Trophoblast cell (in vitro differentiated cells and primary cell): ENCODE measurements around the gene ADAM19.
A peak's percentile ranks its signal among the peaks of the same experiment; 100 is the strongest.

Source experiments
- DNase-seq, 2 donors: peaks; one replicate each; pipeline ENCODE4 v3.0.0-alpha.2; 2016
- H2AFZ ChIP-seq: 2 replicates; pipeline ENCODE4 v1.6.1; 2013; ENCODE audit warnings: low read length, moderate library complexity, mild to moderate bottlenecking; ENCODE audit not compliant: insufficient read depth, poor library complexity
- H2AK5ac ChIP-seq: 2 replicates; pipeline ENCODE4 v1.6.1; 2013; ENCODE audit warnings: mild to moderate bottlenecking, low read length
- H2BK120ac ChIP-seq: 2 replicates; pipeline ENCODE4 v1.6.1; 2013; ENCODE audit warnings: low read length, mild to moderate bottlenecking, moderate library complexity; ENCODE audit not compliant: insufficient read depth, poor library complexity
- H2BK12ac ChIP-seq: 2 replicates; pipeline ENCODE4 v1.6.1; 2013; ENCODE audit warnings: mild to moderate bottlenecking, low read length, moderate library complexity
- H2BK5ac ChIP-seq: 2 replicates; pipeline ENCODE4 v1.6.1; 2013; ENCODE audit warnings: low read length, low read depth, moderate library complexity, mild to moderate bottlenecking; ENCODE audit not compliant: poor library complexity
- H3K14ac ChIP-seq: 2 replicates; pipeline ENCODE4 v1.6.1; 2013; ENCODE audit warnings: mild to moderate bottlenecking, low read length
- H3K18ac ChIP-seq: 2 replicates; pipeline ENCODE4 v1.6.1; 2013; ENCODE audit warnings: mild to moderate bottlenecking, low read length
- H3K23ac ChIP-seq: 2 replicates; pipeline ENCODE4 v1.6.1; 2013; ENCODE audit warnings: low read length
- H3K27ac ChIP-seq: 2 replicates; pipeline ENCODE4 v1.5.1; 2013; ENCODE audit warnings: low read depth, mild to moderate bottlenecking, inconsistent platforms, low read length, moderate library complexity
- H3K27me3 ChIP-seq: 2 replicates; pipeline ENCODE4 v1.6.1; 2013; ENCODE audit warnings: inconsistent platforms, mild to moderate bottlenecking, low read length, moderate library complexity; ENCODE audit not compliant: insufficient read depth
- H3K36me3 ChIP-seq, 2 experiments: 1 replicate in 1 of 2; 2 replicates in 1 of 2; pipeline ENCODE4 v1.6.1; 2013; ENCODE audit warnings: low read length in 2 of 2, mild to moderate bottlenecking in 2 of 2, moderate library complexity in 1 of 2; ENCODE audit not compliant: insufficient read depth in 2 of 2, control insufficient read depth in 1 of 2
- H3K4ac ChIP-seq: 2 replicates; pipeline ENCODE4 v1.6.1; 2013; ENCODE audit warnings: low read depth, mild to moderate bottlenecking, low read length, moderate library complexity
- H3K4me1 ChIP-seq, 2 experiments: 1 replicate in 1 of 2; 2 replicates in 1 of 2; pipeline ENCODE4 v1.6.1; 2013; ENCODE audit warnings: low read length in 2 of 2, mild to moderate bottlenecking in 2 of 2, moderate library complexity in 1 of 2; ENCODE audit not compliant: insufficient read depth in 2 of 2, control insufficient read depth in 1 of 2
- H3K4me2 ChIP-seq: 2 replicates; pipeline ENCODE4 v1.6.1; 2013; ENCODE audit warnings: inconsistent platforms, mild to moderate bottlenecking, low read length, moderate library complexity
- H3K4me3 ChIP-seq: 2 replicates; pipeline ENCODE4 v1.5.1; 2013; ENCODE audit warnings: mild to moderate bottlenecking, low read depth, low read length, inconsistent platforms
- H3K79me1 ChIP-seq: one replicate; pipeline ENCODE4 v1.6.1; 2013; ENCODE audit warnings: low read length
- H3K79me2 ChIP-seq: 2 replicates; pipeline ENCODE4 v1.6.1; 2013; ENCODE audit warnings: low read length, mild to moderate bottlenecking; ENCODE audit not compliant: control insufficient read depth, insufficient read depth, poor library complexity
- H3K9ac ChIP-seq: 2 replicates; pipeline ENCODE4 v1.6.1; 2013; ENCODE audit warnings: mild to moderate bottlenecking, low read length
- H3K9me3 ChIP-seq: 2 replicates; pipeline ENCODE4 v1.6.1; 2013; ENCODE audit warnings: low read depth, mild to moderate bottlenecking, control low read depth, inconsistent platforms, low read length; ENCODE audit not compliant: insufficient read depth
- H4K12ac ChIP-seq: 2 replicates; pipeline ENCODE4 v1.6.1; 2013; ENCODE audit warnings: low read depth, mild to moderate bottlenecking, low read length, moderate library complexity
- H4K8ac ChIP-seq: 2 replicates; pipeline ENCODE4 v1.6.1; 2013; ENCODE audit warnings: low read depth, mild to moderate bottlenecking, low read length, moderate library complexity
- H4K91ac ChIP-seq: one replicate; pipeline ENCODE4 v1.6.1; 2013; ENCODE audit warnings: low read depth, mild to moderate bottlenecking, low read length, moderate library complexity
- WGBS: extraction: QIAGEN DNeasy Blood & Tissue Kit; methylation state at CpG from one replicate; pipeline ENCODE4 v1.1.7; 2013; ENCODE audit warnings: missing lambda C conversion rate; ENCODE audit not compliant: insufficient read length, insufficient coverage; ENCODE audit errors: extremely low coverage; 5-methylcytosine and 5-hydroxymethylcytosine counted together

The ADAM19 gene

DNA sequence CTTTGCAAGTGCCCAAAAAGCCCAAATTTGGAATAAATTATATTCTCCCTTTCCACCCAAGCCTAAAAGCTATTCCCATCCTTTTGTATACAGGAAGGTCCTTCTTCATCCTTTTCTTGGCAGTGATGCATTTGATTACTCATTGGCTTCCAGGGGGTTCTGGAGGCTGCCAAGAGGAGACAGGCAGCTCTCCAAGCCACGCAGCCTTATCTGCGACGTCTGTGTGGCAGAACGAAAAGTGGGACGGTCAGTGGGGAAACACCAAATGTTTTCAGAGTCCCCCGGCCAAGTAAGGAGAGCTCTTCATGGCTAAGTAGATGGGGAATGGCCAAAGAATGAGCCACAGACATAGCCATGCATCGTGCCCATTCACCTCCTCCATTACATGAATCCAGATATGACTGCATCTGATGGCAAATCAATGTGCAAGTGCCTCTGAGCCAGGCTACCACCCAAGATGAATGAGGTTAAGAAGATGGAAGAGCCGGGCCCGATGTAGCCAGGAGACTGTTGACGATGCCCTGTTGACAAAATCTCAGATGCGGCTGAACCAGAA lies 12.1 kb downstream of the ADAM19 start:
- Histone ChIP-seq H3K4me2 (no peak overlapping the region), H4K91ac (no peak overlapping the region), H3K9ac (no peak overlapping the region), H3K79me1 (no peaks in the 10 kb centered on the region), H4K12ac (no peak overlapping the region), H3K9me3 (no peaks in the 10 kb centered on the region), H3K27ac (no peak overlapping the region), H3K27me3 (no peaks in the 10 kb centered on the region), H3K4me1 (peaks cover 3 to 10% of the 10 kb centered on the region in 2 experiments), H3K36me3 (peaks cover 47 to 75% of the 10 kb centered on the region in 2 experiments), H2BK120ac (no peak overlapping the region), H3K14ac (no peak overlapping the region), H4K8ac (no peak overlapping the region), H2BK5ac (no peak overlapping the region), H3K79me2 (peaks cover 4% of the 10 kb centered on the region), H2BK12ac (no peak overlapping the region), H2AFZ (no peak overlapping the region), H3K4me3 (no peak overlapping the region), H3K18ac (peak overlapping the region; percentile 33), H2AK5ac (no peak overlapping the region), H3K23ac (no peak overlapping the region), H3K4ac (peak overlapping the region; percentile 24)
- no CpG with 5 or more reads among the region's 11 CpGs for WGBS
- DNase-seq = no peak

DNA sequence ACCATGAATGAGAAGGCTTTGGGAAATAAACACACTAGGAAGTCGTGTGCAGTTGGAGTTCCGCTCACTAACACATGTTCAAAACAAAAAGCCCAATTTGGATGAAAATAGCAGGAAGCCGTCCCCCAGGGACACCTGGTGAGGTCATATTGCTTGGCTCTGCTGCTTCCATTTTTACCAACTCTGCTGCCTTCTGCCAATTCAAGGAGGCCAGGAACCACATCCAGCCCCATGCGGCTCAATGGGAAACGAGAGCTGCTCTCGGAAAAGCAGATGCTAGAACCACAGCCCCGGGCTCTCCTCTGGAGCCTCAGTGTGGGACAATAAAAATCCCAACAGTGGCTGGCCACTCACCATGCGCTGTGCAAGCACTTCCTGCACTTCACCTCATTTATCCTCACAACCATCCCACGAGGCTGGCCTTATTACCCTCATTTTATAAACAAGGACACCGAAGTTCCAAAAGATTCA lies 13.4 kb downstream of the ADAM19 start:
- no peak overlapping the region for H3K9ac ChIP-seq
- H3K27me3 ChIP-seq = no peaks in the 10 kb centered on the region
- H2BK12ac ChIP-seq = no peak overlapping the region
- peaks cover 40 to 74% of the 10 kb centered on the region in 2 experiments for H3K36me3 ChIP-seq
- H3K4me3 ChIP-seq = no peak overlapping the region
- no peak overlapping the region for H3K18ac ChIP-seq
- H2AFZ ChIP-seq = no peak overlapping the region
- H4K12ac ChIP-seq = no peak overlapping the region
- H4K91ac ChIP-seq = no peak overlapping the region
- no CpG with 5 or more reads among the region's 10 CpGs for WGBS
- H3K14ac ChIP-seq = no peak overlapping the region
- no peak overlapping the region for H3K27ac ChIP-seq
- H3K9me3 ChIP-seq = no peaks in the 10 kb centered on the region
- H3K4ac ChIP-seq = peak overlapping the region; percentile 51
- H3K4me1 ChIP-seq = peaks cover 3 to 11% of the 10 kb centered on the region in 2 experiments
- H3K4me2 ChIP-seq = no peak overlapping the region
- H2AK5ac ChIP-seq = no peak overlapping the region
- H4K8ac ChIP-seq = no peak overlapping the region
- H2BK120ac ChIP-seq = no peak overlapping the region
- H3K23ac ChIP-seq = no peak overlapping the region
- no peaks in the 10 kb centered on the region for H3K79me1 ChIP-seq
- DNase-seq = no peak
- no peaks in the 10 kb centered on the region for H3K79me2 ChIP-seq
- no peak overlapping the region for H2BK5ac ChIP-seq

DNA sequence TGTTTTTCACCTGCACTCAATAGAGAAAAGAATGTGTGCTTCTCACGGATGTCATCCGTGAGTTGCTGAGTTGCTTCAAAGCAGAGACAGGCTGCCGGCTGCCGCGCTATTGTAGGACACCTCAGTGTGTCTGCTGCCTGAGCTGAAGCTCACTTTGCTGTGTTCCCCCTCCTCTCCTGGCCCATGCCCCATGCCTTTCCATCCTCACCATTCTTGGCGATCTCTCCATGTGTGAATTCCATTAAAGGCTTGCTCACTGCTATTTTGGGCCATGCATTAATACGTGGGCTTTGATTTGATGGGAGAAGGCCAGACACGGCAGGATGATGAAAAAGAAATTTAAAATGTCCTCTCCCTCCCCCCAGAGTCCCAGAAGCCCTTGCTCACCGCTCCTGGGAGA lies 14.5 kb downstream of the ADAM19 start:
- no CpG with 5 or more reads among the region's 9 CpGs for WGBS
- no peak overlapping the region for H3K9ac ChIP-seq

DNA sequence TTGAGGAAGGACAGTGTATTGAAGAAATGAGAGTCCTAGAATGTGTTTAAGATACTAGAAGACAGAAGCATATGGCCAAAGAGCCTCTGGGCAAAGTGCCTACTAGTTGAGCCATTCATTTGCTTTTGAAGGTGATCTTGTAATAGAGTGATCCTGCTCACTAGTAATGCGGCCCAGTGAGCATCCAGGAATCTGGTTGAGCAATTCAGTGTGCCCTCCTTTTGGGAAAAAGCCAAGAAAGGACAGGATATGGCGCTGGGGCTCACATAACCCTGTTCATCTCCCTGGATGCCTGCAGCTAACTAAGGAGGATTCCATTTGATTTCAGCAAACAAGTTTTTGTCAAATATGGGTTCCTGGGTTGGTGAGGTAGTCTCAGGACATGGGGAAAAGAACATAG lies 16.3 kb downstream of the ADAM19 start:
- DNase-seq = peak; percentile 88 to 96
- Histone ChIP-seq H3K9me3 (no peaks in the 10 kb centered on the region), H3K9ac (no peak overlapping the region), H4K8ac (no peak overlapping the region), H3K23ac (no peak overlapping the region), H2AK5ac (no peak overlapping the region), H3K36me3 (peaks cover 41 to 73% of the 10 kb centered on the region in 2 experiments), H3K4me1 (peaks cover 5 to 15% of the 10 kb centered on the region in 2 experiments), H2BK120ac (peak overlapping the region; percentile 20), H3K79me2 (no peaks in the 10 kb centered on the region), H3K4me2 (no peak overlapping the region), H3K14ac (no peak overlapping the region), H2AFZ (no peak overlapping the region), H4K12ac (no peak overlapping the region), H3K18ac (no peak overlapping the region), H2BK5ac (no peak overlapping the region), H3K79me1 (no peaks in the 10 kb centered on the region), H4K91ac (no peak overlapping the region), H2BK12ac (no peak overlapping the region), H3K4me3 (no peak overlapping the region), H3K27ac (no peak overlapping the region), H3K4ac (peak overlapping the region; percentile 4), H3K27me3 (no peaks in the 10 kb centered on the region)
- no CpG with 5 or more reads among the region's 2 CpGs for WGBS

More for the DNA sequence above, 14.5 kb downstream of the ADAM19 start:
- no peak overlapping the region for H2AFZ ChIP-seq
- no peak for DNase-seq
- no peak overlapping the region for H3K14ac ChIP-seq
- H3K23ac ChIP-seq = no peak overlapping the region
- H3K36me3 ChIP-seq = peaks cover 39 to 72% of the 10 kb centered on the region in 2 experiments
- no peak overlapping the region for H4K12ac ChIP-seq
- H3K4me2 ChIP-seq = no peak overlapping the region
- H3K4ac ChIP-seq = peak overlapping the region; percentile 37
- H3K79me1 ChIP-seq = no peaks in the 10 kb centered on the region
- H4K91ac ChIP-seq = no peak overlapping the region
- H3K4me3 ChIP-seq = no peak overlapping the region
- no peak overlapping the region for H2AK5ac ChIP-seq
- H2BK5ac ChIP-seq = no peak overlapping the region
- no peak overlapping the region for H3K27ac ChIP-seq
- no peak overlapping the region for H3K18ac ChIP-seq
- H2BK12ac ChIP-seq = no peak overlapping the region
- H2BK120ac ChIP-seq = no peak overlapping the region
- no peaks in the 10 kb centered on the region for H3K9me3 ChIP-seq
- no peaks in the 10 kb centered on the region for H3K79me2 ChIP-seq
- no peak overlapping the region for H4K8ac ChIP-seq
- H3K27me3 ChIP-seq = no peaks in the 10 kb centered on the region
- H3K4me1 ChIP-seq = peaks cover 5 to 11% of the 10 kb centered on the region in 2 experiments
